ENCODE results near the gene TOP1. TPM values are rescaled to one million over a fixed set of nuclear protein-coding genes. Genes with fewer than 3 reads are reported as not detected.

The TOP1 gene
- total RNA-seq, 1 experiment from 2014 or later = 29.1 TPM

DNA sequence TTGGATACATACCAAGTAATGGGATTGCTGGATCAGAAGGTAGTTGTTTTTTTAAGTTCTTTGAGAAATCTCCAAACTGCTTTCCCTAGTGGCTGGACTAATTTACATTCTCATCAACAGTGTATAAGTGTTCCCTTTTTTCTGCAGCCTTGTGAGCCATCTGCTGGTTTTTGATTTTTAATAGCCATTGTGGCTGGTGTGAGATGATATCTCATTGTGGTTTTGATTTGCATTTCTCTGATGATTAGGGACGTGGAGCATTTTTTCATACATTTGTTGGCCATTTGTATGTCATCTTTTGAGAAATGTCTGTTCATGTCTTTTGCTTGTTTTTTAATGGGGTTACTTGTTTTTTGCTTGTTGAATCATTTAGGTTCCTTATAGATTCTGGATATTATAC, 34.8 kb downstream of the TOP1 start:
- no peaks in the 10 kb centered on the region for H3K9me3 ChIP-seq (ENCODE audit: low read length)
- no peak overlapping the region for H3K9ac ChIP-seq (ENCODE audit: low read length)
- H3K79me2 ChIP-seq (ENCODE audit: low read length) = peaks cover 95% of the 10 kb centered on the region
- peaks cover 48% of the 10 kb centered on the region for H3K36me3 ChIP-seq (ENCODE audit: low read depth, low read length)
- H3K27me3 ChIP-seq (ENCODE audit: low read length) = no peaks in the 10 kb centered on the region
- no TSS peak for BruUV-seq (replicated peaks)
- no peak overlapping the region for H2AFZ ChIP-seq (ENCODE audit: low read length)
- H3K4me1 ChIP-seq (ENCODE audit: insufficient read depth, low read length) = peaks cover 43% of the 10 kb centered on the region
- DNase-seq (no peak), ATAC-seq (no peak)
- CTCF ChIA-PET = no interaction called here
- intact Hi-C loops (cut with micrococcal nuclease) = no loop called here
- H3K27ac ChIP-seq (ENCODE audit: low read length) = no peak overlapping the region
- POLR2A ChIA-PET (ENCODE audit: unreplicated experiment) = no interaction called here
- H3F3A ChIP-seq (ENCODE audit: low read length, unreplicated experiment) = no peaks in the 10 kb centered on the region
- no peak overlapping the region for H3K4me2 ChIP-seq (ENCODE audit: low read length)
- peaks cover 22% of the 10 kb centered on the region for H4K20me1 ChIP-seq (ENCODE audit: low read length)
- H3K9me2 ChIP-seq (replicated peaks; ENCODE audit: low read length) = no peaks in the 10 kb centered on the region
- H3K4me3 ChIP-seq (ENCODE audit: low read length) = no peak overlapping the region
- no peak for TF ChIP-seq EZH2 (IDR thresholded peaks at IDR 0.05; ENCODE audit: low read length, unreplicated experiment)
- TF ChIP-seq, protein P1, sequence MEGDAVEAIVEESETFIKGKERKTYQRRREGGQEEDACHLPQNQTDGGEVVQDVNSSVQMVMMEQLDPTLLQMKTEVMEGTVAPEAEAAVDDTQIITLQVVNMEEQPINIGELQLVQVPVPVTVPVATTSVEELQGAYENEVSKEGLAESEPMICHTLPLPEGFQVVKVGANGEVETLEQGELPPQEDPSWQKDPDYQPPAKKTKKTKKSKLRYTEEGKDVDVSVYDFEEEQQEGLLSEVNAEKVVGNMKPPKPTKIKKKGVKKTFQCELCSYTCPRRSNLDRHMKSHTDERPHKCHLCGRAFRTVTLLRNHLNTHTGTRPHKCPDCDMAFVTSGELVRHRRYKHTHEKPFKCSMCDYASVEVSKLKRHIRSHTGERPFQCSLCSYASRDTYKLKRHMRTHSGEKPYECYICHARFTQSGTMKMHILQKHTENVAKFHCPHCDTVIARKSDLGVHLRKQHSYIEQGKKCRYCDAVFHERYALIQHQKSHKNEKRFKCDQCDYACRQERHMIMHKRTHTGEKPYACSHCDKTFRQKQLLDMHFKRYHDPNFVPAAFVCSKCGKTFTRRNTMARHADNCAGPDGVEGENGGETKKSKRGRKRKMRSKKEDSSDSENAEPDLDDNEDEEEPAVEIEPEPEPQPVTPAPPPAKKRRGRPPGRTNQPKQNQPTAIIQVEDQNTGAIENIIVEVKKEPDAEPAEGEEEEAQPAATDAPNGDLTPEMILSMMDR (conservative IDR thresholded peaks at IDR 0.05; ENCODE audit: low read depth, low read length) = no peak
- TF ChIP-seq EZH2phosphoT487 (IDR thresholded peaks at IDR 0.05; ENCODE audit: borderline replicate concordance, low read length) = no peak

DNA sequence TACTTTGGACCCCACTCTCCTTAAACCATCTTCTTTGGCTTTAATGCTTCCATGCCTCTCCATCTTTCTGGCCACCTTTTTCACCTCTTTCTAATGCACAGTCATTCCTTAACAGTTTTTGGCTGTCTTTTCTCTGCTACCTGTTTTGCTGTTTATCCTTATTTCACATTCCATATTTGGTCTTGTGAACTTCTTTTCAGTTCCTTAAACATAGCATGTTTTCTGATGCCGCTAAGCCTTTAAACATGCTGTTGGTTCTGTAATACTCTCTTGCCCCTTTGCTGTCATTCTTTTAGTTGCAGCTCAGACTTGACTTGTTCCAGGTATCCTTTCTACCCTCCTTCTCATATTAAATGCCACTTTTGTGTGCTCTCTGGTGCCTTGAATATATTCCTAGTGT, 35.8 kb downstream of the TOP1 start:
- no peak overlapping the region for H2AFZ ChIP-seq (ENCODE audit: low read length)
- no peaks in the 10 kb centered on the region for H3K9me2 ChIP-seq (replicated peaks; ENCODE audit: low read length)
- intact Hi-C loops (cut with micrococcal nuclease) = no loop called here
- ChIA-PET CTCF (no interaction called here), POLR2A (ENCODE audit: unreplicated experiment) (no interaction called here)
- no peaks in the 10 kb centered on the region for H3K27me3 ChIP-seq (ENCODE audit: low read length)
- H3F3A ChIP-seq (ENCODE audit: low read length, unreplicated experiment) = no peaks in the 10 kb centered on the region
- H3K4me3 ChIP-seq (ENCODE audit: low read length) = no peak overlapping the region
- no peaks in the 10 kb centered on the region for H3K9me3 ChIP-seq (ENCODE audit: low read length)
- no peak overlapping the region for H3K9ac ChIP-seq (ENCODE audit: low read length)
- H3K79me2 ChIP-seq (ENCODE audit: low read length) = peaks cover 95% of the 10 kb centered on the region
- no peak overlapping the region for H3K27ac ChIP-seq (ENCODE audit: low read length)
- ATAC-seq = no peak
- H3K36me3 ChIP-seq (ENCODE audit: low read depth, low read length) = peaks cover 57% of the 10 kb centered on the region
- H4K20me1 ChIP-seq (ENCODE audit: low read length) = peaks cover 17% of the 10 kb centered on the region; the same call in 1 of the 2 replicates
- H3K4me2 ChIP-seq (ENCODE audit: low read length) = no peak overlapping the region
- TF ChIP-seq, protein P1 (conservative IDR thresholded peaks at IDR 0.05; ENCODE audit: low read depth, low read length) = no peak
- TF ChIP-seq EZH2 (IDR thresholded peaks at IDR 0.05; ENCODE audit: low read length, unreplicated experiment) = no peak
- no peak for TF ChIP-seq EZH2phosphoT487 (IDR thresholded peaks at IDR 0.05; ENCODE audit: borderline replicate concordance, low read length)
- no TSS peak for BruUV-seq (replicated peaks)
- no peak for DNase-seq
- peaks cover 37% of the 10 kb centered on the region for H3K4me1 ChIP-seq (ENCODE audit: insufficient read depth, low read length)

DNA sequence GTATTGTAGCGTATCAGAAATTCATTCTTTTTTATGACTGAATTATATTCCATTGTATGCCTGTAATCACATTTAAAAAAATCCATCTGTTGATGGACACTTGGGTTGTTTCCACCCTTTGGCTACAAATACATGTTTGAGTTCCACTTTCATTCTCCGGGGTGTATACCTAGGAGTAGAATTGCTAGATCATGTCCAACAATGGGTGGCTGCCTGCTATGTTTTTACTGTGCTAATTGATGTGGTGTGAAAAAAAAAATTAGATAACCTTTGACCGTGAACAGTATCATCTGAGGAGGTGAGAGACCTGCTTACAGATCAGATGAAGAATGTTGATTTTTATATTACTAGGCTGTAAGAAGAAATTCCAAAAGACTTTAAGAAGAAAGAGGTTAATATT, 37.1 kb downstream of the TOP1 start:
- no peak overlapping the region for H2AFZ ChIP-seq (ENCODE audit: low read length)
- H3K27ac ChIP-seq (ENCODE audit: low read length) = peak overlapping the region; percentile 58
- intact Hi-C loops (cut with micrococcal nuclease) = no loop called here
- H3K27me3 ChIP-seq (ENCODE audit: low read length) = no peaks in the 10 kb centered on the region
- no peaks in the 10 kb centered on the region for H3K9me2 ChIP-seq (replicated peaks; ENCODE audit: low read length)
- H3K79me2 ChIP-seq (ENCODE audit: low read length) = peaks cover 95% of the 10 kb centered on the region
- ATAC-seq = no peak
- BruUV-seq (replicated peaks) = no TSS peak
- H3K4me2 ChIP-seq (ENCODE audit: low read length) = no peak overlapping the region
- ChIA-PET CTCF (no interaction called here), POLR2A (ENCODE audit: unreplicated experiment) (interaction anchor here (0.7 kb wide), 1 partner anchor 44 kb away, joined by 8 read pairs; no protein-coding TSS in a partner anchor)
- DNase-seq = no peak
- no peaks in the 10 kb centered on the region for H3F3A ChIP-seq (ENCODE audit: low read length, unreplicated experiment)
- H3K9ac ChIP-seq (ENCODE audit: low read length) = no peak overlapping the region
- H3K4me1 ChIP-seq (ENCODE audit: insufficient read depth, low read length) = peaks cover 31% of the 10 kb centered on the region
- H3K36me3 ChIP-seq (ENCODE audit: low read depth, low read length) = peaks cover 66% of the 10 kb centered on the region
- H4K20me1 ChIP-seq (ENCODE audit: low read length) = peaks cover 10% of the 10 kb centered on the region; the same call in 1 of the 2 replicates
- H3K9me3 ChIP-seq (ENCODE audit: low read length) = no peaks in the 10 kb centered on the region
- no peak overlapping the region for H3K4me3 ChIP-seq (ENCODE audit: low read length)
- TF ChIP-seq EZH2phosphoT487 (IDR thresholded peaks at IDR 0.05; ENCODE audit: borderline replicate concordance, low read length) (no peak), EZH2 (IDR thresholded peaks at IDR 0.05; ENCODE audit: low read length, unreplicated experiment) (no peak)
- TF ChIP-seq, protein P1 (conservative IDR thresholded peaks at IDR 0.05; ENCODE audit: low read depth, low read length) = no peak

All from PC-3 (cell line).